GM19468 (cell line): Measurements from ENCODE around the gene CHORDC1.
"Not testable (repeated sequence)": the region's sequence is repeated elsewhere in the genome, so short reads cannot be mapped to it uniquely, and the experiment has no call there.

Experiments used
- ATAC-seq: cut with Tn5 transposase; IDR thresholded peaks from one replicate; pipeline ENCODE4 v1.9.1; 2021; ENCODE audit warnings: mild to moderate bottlenecking, moderate library complexity, moderate number of reproducible peaks; ENCODE audit not compliant: unreplicated experiment; ENCODE audit errors: extremely low read depth

The CHORDC1 gene

DNA sequence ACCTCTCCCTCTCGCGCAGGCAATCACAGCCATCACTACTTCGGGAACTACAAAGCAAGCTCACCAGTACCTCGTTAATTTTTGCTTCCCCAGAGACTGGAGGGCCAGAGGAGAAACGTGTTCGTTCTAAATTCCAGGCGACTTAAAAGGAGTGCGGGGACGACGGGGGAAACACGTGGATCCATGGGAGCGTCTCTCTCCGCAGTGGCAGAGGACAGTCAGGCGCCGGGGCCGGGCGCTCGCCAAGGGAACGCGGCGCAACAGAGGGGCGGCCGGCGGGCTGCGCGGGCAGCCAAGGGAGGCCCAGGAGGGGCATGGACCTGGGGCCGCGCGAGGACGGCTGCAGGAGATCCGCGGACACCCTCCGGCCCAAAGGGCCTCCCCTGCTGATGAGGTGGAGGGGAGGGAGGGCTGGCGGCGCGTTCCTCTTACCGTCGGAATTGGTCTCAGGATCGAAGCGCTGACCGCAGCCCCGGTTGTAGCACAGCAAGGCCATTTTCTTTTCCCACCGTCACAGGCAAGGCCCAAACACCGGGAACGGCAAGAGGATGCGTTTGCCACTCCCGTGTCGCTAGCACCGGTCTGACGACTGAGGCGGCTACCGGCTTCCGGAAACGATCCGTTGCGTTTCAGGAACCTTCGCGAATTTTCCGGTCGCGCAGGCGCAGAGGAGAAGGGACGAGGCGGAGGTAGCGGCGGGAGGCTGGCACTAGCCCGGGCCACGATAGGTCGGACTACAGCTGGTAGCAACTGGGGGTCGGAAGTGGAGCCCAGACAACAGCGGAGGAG, at the start of gene CHORDC1:
Gene CHORDC1 (minus strand): TSS at position 591 of the 789 bp plus-strand sequence. CDS start 95 bp downstream, at position 496.
- peak; percentile 91 for ATAC-seq

DNA sequence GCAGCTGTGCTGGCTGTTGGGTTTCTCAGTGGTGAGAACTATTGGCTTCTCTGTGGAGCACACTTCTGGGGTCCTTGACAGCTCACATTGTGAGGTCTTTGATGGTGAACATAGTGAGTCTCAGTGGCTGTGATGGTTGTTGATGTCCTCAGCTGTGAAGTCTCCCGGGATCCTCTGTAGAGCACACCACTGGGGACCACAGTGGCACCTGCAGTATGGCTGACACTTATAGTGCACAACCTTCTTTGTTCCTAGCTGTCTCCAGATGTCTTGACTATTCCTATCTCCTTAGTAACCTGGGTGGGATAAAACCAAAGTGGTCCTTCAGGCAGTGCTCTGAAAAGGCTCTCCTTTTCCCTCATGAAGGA, 34.3 kb upstream of the CHORDC1 start:
- no peak for ATAC-seq

DNA sequence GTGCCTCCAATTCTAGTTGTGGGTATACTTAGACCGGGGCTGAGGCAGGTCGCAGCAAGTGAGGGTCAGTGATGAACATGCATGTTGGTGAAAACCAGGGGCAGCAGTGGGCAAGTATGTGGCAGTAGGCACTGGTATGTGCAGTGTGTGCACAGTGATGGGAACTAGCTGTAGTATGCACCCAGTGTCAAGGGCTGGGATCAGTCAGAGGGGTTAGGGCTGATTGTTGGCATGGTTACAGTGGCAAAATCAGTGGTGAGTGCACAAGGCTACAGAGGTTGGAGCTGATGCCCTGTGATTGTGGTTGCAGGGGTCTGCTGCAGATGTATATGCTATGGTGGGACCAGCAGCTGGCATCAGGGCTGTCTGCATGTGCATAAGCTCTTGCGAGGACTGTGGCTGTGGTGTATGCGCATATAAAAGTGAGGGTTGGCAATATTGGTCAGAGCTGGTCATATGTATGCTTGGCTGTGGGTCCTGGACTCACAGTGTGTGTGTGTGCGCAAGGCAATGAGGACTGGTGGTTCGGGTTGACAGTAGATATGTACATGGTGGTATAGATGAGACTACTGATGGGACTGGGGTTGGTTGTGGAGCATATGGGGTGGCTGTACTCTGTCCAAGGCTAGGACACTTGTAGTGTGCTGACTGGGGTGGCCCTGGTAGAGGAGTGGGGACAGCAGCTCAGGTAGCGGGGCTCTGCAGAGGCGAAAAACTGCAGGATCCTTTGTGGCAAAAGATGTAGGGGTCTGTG, 33.7 kb upstream of the CHORDC1 start:
- no peak for ATAC-seq

DNA sequence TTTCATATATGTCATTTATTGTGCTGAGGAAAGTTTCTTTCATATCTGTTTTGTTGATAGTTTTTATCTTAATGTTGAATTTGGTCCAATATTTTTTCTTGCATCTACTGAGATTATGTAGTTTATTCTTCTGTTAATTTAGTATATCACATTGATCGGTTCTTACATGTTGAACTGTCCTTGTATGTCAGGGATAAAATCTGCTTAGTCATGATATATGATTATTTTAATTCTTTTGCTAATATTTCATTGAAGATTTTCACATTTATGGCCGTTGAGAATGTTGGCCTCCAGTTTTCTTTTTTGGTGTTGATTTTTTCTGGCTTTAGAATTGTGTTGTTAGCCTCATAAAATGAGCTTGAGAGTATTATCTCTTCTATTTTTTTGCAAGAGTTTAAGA, 31.2 kb upstream of the CHORDC1 start:
- no peak for ATAC-seq

DNA sequence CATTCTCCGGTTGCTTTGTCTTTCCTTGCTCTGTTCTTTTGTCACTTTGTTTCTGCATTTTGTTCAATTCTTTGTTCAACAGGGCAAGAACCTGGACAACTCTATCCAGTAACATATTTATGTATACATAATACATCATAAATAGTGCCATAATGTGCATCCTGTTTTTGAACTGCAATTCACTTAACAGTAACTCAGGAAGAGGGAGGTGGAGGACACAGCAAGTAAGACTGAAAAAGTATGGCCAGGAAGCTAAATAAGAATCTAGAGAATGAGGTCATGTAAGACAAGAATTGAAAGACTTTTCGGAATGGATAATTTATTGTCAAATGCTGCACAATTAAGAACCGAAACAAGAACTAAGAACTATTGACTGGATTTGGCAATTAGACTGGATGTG, 29.2 kb upstream of the CHORDC1 start:
- no peak for ATAC-seq

DNA sequence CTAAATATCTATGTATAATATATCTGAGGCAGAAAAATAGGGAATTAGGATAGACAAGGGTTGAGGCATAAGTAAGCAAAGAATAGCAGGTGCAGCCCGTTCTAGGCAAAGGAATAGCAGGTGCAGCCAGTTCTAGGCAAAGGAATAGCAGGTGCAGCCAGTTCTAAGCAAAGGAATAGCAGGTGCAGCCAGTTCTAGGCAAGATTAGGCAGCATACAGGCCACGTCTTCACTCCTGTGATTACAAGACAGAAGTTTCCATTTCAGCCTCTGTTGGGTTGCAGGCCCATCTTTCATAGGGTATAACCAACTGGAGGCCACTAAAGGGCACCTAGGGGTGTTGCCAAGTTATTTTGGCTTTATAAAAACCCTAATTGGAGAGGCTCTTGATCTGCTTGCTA, 28.8 kb upstream of the CHORDC1 start:
- no peak for ATAC-seq

DNA sequence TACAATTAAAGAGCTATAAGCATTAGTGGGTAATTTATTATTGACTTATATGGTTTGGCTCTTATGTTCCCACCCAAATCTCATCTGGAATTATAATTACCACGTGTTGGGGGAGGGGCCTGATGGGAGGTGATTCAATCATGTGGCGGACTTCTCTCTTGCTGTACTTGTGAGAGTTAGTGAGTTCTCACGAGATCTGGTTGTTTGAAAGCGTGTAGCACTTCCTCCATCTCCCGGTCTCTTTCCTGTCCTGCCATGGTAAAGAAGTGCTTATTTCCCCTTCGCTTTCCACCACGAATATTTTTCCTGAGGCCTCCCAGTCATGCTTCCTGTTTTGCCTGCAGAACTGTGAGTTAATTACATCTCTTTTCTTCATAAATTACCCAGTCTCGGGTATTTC, 28.1 kb upstream of the CHORDC1 start:
- no peak for ATAC-seq

DNA sequence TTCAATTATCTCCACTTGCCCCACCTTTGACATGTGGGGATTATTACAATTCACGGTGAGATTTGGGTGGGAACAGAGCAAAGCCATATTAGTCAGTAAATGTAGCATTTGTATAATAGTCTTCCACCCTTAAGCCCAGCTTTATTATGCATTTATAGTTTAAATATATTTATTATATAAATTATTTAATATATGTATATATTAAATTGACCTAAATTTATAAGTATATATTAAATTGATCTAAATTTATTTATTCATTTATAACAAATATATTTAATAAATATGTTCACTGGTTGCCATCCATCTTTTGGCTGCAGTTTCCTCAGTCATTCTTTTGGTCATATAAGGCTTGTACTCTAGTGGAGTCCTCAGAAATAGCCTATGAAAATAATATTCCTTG, 23.6 kb upstream of the CHORDC1 start:
- ATAC-seq: no peak

DNA sequence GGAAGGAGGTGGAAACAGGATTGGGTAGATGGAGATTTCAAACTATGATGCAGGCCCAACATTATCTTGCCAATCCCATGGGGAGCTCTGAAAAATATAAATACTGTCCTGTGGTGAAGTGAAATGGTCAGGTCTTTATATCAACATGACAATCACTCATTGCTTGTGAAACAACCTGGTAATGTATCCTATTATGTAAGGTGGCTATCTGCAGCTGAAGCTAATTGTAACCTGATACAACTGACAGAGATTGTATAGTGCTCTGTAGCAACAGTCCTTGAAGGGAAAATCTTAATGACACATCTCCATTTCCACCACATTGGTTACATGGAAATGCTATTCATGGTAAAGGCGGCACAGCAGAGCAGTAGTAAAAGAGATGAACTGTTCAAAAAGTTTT, 20.7 kb upstream of the CHORDC1 start:
- no peak for ATAC-seq

DNA sequence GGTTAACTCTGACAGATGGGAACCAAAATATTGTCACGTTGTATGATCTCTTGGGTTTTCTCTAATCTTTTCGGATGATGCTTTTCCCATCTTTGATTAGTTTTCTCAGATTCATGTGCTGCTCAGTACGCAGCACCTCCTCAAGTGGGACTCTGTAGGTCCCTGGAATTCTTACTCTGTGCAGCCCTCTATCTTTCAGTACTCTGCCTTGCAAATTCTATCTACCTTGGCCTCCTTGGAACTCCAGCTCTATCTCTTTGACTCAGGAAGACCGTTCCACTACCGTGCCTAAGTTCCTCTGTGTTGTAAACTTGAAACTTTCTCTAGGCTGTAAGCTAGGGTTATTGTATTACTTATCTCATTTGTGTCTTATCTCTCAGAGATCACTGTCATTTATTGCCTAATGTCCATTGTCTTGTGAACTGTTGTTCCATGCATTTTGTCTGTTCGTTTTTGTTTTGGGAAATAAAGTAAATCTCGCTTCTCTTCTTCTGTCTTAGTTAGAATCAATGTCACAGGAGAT, 20.1 kb upstream of the CHORDC1 start:
- no peak for ATAC-seq

DNA sequence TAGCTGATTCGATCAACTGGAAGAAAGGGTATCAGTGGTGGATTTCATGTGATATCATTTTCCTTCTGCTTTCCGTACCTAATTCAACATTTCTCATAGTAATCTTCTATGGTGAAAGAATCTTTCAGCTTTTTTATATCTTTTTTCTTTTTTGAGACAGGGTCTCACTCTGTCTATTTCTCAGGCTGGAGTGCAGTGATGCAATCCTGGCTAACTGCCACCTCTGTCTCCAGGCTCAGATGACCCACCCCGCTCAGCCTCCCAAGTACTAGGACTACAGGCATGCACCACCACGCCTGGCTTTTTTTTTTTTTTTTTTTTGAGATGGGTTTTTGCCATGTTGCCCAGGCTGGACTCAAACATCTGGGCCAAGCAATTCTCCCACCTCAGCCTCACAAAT, 18.6 kb upstream of the CHORDC1 start:
- no peak for ATAC-seq

DNA sequence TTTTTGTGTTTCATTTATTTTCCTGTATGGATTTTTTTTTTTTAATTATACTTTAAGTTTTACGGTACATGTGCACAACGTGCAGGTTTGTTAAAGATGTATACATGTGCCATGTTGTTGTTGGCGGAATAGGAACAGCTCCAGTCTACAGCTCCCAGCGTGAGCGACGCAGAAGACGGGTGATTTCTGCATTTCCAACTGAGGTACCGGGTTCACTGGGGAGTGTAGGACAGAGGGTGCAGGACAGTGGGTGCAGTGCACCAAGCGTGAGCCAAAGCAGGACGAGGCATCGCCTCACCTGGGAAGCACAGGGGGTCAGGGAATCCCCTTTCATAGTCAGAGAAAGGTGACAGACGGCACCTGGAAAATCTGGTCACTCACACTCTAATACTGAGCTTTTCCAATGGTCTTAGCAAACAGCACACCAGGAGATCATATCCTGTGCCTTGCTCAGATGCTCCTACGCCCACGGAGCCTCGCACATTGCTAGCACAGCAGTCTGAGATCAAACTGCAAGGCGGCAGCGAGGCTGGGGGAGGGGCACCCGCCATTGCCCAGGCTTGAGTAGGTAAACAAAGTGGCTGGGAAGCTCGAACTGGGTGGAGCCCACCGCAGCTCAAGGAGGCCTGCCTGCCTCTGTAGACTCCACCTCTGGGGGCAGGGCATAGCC, 17.3 kb upstream of the CHORDC1 start:
- not testable (repeated sequence) for ATAC-seq

DNA sequence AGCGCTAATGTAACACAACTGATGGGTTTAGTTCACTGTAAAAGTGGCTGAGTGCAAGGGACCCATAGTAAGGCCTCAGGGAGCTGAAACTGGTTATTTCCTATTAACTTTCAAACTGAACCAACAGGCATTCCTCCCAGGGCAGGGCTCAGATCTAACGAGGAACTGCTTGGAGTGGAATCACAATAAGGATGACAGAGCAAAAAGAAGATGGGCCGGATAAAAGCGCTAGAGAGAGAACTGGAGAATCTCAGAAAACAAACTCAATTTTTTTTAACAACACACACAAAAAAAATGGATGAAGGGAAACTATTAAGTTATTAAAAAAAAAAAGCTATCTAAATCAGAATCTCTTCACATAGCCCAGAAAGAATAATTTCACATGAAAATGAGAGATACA, 14.2 kb upstream of the CHORDC1 start:
- no peak for ATAC-seq

DNA sequence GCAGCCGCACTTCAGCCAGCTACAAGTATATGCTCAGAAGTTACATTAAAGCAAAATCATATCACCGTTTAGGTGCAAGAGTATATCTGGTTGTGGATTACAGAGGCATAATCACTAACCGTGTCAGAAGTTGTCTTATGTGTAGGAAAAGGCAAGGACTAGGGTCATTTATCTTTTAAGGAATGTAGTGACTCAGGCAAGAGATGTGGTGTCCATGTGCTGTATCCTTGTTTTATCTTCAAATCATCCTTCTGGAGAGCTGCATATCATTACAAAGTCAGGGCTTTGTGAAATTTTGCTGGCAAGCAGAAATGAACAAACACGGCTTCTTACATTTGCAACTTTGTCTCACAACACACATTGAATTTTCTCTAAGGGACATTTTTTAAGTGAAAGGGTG, 12.7 kb upstream of the CHORDC1 start:
- no peak for ATAC-seq

DNA sequence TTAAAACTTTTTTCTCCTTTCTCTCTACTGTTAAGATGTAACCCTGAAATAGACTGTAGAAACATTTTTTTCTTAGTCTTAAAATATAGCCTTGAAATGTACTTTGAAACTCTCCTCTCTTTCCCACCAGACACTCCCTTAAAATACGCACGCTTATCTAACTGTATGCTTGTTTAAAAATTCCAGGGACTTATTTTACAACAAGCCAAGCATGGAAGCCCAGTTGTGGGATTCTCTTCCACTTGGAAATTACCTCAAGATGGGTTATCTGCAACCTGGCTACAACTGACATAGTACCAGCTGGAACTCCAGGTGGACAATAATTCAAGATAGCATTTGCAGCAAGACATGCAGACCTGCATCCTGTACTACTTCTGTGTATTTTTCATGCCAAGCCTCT, 12.1 kb upstream of the CHORDC1 start:
- no peak for ATAC-seq

DNA sequence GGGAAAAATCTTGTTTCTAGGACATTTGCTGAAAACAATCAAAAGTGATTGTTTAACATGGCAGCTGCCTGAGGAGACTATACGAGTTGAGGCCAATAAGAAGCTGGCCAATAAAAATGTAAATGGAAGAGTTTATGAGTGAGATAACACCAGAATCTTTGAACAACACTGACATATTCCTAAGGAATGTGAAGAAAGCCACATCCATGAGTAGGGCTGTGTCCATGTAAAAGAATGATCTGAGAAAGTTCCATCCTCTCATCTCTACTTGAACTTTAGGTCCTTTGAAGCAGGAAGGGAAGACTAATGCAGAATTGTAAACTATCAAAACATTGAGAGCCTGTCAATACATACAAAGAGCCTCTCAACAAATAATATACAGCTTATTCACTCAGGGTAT, 6.9 kb upstream of the CHORDC1 start:
- ATAC-seq: no peak

DNA sequence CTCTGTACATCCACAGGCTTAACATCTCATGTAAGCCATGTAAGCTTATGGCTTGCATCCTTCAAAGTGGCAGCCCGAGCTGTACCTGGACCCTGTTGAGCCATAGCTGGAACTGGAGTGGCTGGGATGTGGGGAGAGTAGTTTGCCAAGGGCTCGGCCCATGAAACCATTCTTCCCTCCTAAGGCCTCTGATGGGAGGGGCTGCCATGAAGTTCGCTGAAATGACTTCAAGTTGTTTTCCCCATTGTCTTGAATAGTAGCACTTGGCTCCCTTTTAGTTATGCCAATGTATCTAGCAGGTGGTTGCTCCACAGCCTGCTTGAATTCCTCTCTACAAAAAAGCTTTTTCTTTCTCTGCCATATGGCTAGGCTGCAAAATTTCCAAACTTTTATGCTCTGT, 5.2 kb upstream of the CHORDC1 start:
- ATAC-seq: no peak

DNA sequence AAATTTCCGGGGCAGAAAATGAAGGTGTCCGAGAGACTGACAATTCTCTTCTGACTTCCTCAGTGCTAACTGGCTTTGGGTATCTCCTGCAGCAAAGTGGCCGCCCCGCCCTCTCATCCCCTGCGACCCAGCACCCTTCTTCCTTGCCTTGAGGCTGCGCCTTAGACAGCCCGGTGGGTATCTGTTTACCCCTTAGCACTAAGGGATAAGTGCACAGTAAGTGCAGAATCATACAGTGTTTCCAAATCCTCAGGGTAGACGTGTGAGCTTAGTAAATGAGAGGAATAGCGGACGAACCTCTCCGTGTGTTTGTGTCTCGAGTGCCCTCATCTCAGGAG, 368 bp upstream of the CHORDC1 start:
- ATAC-seq: no peak

DNA sequence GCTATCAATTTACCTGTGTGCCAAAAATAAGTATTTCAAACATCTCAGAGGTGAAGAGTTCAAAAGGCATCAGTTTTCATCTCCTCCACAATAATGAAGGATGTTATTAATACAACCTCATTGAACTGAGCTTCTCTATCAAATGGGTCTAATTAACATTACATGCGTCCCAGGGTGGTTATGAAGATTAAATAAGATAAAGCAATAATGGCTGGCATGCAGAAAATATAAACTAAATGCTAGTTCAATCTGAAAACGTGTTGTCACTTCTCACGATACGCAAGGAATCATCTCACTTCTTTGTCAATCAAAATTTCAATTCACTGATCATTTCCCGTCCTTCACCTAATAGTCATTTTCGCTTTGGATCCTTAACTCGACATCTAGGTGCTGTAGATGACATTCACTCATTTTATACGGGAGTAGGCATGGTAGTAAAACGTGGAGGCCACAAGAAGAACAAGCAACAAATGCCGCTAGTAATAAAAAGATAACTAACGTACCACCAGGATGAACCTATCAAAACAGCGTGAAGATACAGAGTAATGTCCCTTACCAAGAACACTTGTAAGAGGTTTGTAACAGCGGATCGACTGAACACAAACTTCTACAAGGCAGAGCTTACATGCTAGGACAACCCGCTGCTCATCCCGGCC, 918 bp downstream of the CHORDC1 start:
- no peak for ATAC-seq

DNA sequence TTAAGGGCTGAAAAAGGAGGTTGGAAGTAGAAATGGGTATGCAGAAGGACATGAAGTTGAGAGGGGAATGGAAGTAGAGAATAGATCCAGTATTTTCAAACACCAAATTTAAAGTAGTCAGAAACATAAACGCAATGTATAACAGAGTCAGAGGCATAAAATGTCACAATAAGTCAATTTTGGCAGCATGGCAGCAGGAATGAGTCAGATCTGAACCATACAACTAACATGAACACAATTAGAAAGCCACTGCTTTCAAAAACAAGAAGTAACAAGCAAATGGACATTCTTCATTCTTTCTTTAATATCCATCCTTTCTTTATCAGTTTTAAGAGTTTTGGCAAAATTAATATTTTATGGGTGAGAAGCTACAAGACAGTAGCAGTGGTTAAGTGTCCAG, 2.5 kb downstream of the CHORDC1 start:
- no peak for ATAC-seq

DNA sequence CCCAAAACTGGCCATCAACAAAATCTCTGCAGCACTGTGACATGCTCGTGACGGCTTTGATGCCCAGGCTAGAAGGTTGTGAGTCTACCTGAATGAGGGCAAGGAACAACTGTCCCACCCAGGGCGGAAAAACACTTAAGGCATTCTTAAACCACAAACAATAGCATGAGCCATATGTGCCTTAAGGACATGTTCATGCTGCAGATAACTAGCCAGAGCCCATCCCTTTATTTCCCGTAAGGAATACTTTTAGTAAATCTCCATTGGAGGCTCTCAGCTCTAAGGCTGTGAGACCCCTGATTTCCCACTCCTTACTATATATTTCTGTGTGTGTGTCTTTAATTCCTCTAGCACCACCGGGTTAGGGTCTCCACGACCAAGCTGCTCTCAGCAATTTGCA, 3.4 kb downstream of the CHORDC1 start:
- ATAC-seq: no peak
